Tibial nerve (tissue), 4 donors: ENCODE measurements around the gene AK8. TPM values are rescaled to one million over a fixed set of nuclear protein-coding genes. Genes with fewer than 3 reads are reported as not detected.

Source experiments
- DNase-seq, 2 donors: peaks; one replicate each; pipeline ENCODE4 v3.0.0-alpha.2; 2019; ENCODE audit warnings: low spot score in 2 of 2
- H3K27ac ChIP-seq, 4 donors: fragments of 200-600 bp; sonication (generic) in 3 of 4; one replicate each; pipeline ENCODE4 v1.5.1; 2017 to 2019; ENCODE audit warnings: mild to moderate bottlenecking in 1 of 4
- H3K27me3 ChIP-seq, 2 donors: fragments of 200-600 bp; sonication (generic) in 1 of 2; one replicate each; pipeline versions ENCODE4 v1.5.1 to v1.6.0; 2017 to 2019
- H3K36me3 ChIP-seq, 3 donors: fragments of 200-600 bp; sonication (generic); one replicate each; pipeline ENCODE4 v1.5.1; 2018 to 2019
- H3K4me1 ChIP-seq, 4 donors: fragments of 200-600 bp; sonication (generic) in 3 of 4; one replicate each; pipeline ENCODE4 v1.5.1; 2017 to 2019
- H3K4me3 ChIP-seq, 4 donors: fragments of 200-600 bp; sonication (generic) in 3 of 4; one replicate each; pipeline ENCODE4 v1.5.1; 2017 to 2019; ENCODE audit warnings: mild to moderate bottlenecking in 1 of 4, moderate library complexity in 1 of 4
- H3K9me3 ChIP-seq, 4 donors: fragments of 200-600 bp; sonication (generic) in 3 of 4; one replicate each; pipeline ENCODE4 v1.5.1; 2017 to 2019
- CTCF ChIP-seq, 5 experiments: fragments of 200-600 bp in 3 of 5; fragments of 450-650 bp in 2 of 5; sonication (generic) in 3 of 5; IDR thresholded peaks; one replicate each; pipeline ENCODE4 v1.5.1; 2016 to 2019; ENCODE audit warnings: antibody characterized with exemption in 5 of 5, mild to moderate bottlenecking in 3 of 5, moderate library complexity in 2 of 5
- EP300 ChIP-seq, 2 donors: sonication (generic); formaldehyde crosslinking; IDR thresholded peaks; one replicate each; pipeline ENCODE4 v1.6.1; 2017; ENCODE audit warnings: antibody characterized with exemption in 2 of 2, mild to moderate bottlenecking in 1 of 2
- POLR2A ChIP-seq, 2 donors: fragments of 450-650 bp; IDR thresholded peaks; one replicate each; pipeline ENCODE4 v1.6.1; 2017; ENCODE audit warnings: antibody characterized with exemption in 2 of 2, mild to moderate bottlenecking in 2 of 2, moderate library complexity in 2 of 2
- WGBS, 2 donors: methylation state at CpG; one replicate each; pipeline ENCODE4 v1.1.5; 2018; 5-methylcytosine and 5-hydroxymethylcytosine counted together
- total RNA-seq, 4 donors: library from RNA; depleted of rRNA; stranded (reverse); fragments of >200 nt; gene quantifications; one replicate each; pipeline ENCODE4 v1.1.0, GENCODE V29; 2016

The AK8 gene
- total RNA-seq, 4 donors from 2014 or later = 0.30 to 4.3 (median 1.7) TPM

DNA sequence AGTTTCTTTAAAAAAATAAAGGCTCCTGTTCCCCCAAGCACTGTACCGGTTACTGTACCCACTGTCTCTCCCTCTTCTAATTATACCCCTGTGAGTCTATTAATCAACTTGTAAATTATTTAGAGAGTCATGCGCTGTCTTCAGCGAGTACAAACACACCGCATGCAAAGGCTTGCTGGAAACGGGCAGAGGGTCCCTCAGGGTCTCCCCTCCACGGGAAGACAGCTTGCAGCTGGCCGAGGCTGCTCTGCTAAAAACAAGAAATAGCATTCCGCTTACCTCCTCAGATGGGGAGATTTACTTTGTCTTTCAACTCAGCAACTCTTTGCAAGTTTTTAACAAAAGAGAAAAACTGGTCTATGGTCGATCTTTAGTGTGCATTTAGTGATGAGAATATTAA lies 71.8 kb downstream of the AK8 start:
- Histone ChIP-seq H3K4me3 (no peak overlapping the region), H3K27ac (no peak overlapping the region), H3K4me1 (peaks cover 0 to 6% (median 0%) of the 10 kb centered on the region in 4 donors), H3K36me3 (no peaks in the 10 kb centered on the region), H3K27me3 (no peaks in the 10 kb centered on the region), H3K9me3 (no peaks in the 10 kb centered on the region)
- TF ChIP-seq EP300 (IDR thresholded peaks at IDR 0.05) (no peak), POLR2A (IDR thresholded peaks at IDR 0.05) (no peak), CTCF (IDR thresholded peaks at IDR 0.05) (no peak)
- no peak for DNase-seq
- WGBS, 2 donors = 52 to 60% methylated on average over 9 of the region's 9 CpGs

DNA sequence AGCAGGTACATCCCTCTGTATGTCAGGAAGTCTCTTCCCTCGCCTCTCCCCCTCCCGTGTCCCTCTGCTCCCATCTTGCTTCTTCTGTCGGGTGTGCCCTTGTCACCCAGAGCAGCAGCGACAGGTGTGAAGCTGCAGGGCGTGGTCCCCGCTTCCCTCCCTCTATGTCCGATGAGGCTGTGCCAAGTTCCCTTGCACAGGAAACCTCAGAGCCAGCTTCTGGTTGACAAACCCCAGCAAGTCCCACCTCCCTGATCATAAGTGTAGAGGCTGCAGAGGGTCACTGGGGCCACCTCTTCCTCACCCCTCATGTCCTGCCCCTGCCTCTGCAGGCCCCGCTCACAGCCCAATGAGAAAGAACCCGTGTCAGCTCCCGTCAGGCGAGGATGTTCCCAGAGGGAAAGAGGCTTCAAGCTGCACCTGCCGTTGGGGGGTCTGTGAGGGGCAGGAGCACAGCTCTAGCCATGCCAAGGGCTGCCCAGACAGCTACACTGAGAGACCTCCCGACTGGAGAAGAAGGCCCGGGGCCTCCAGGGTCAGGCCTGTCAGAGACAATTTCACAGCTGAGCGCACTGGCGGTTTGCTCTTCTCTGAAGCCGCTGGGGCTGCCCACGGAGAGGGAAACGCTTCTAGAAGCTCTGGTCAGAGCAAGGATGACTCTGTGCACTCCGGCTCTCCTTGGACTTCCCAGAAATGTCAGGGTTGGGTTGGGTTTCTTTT lies 73.3 kb downstream of the AK8 start:
- Histone ChIP-seq H3K9me3 (no peaks in the 10 kb centered on the region), H3K4me3 (no peak overlapping the region), H3K36me3 (no peaks in the 10 kb centered on the region), H3K27ac (no peak overlapping the region), H3K27me3 (no peaks in the 10 kb centered on the region), H3K4me1 (peaks cover 0 to 15% (median 0%) of the 10 kb centered on the region in 4 donors)
- TF ChIP-seq POLR2A (IDR thresholded peaks at IDR 0.05) (no peak), CTCF (IDR thresholded peaks at IDR 0.05) (no peak), EP300 (IDR thresholded peaks at IDR 0.05) (no peak)
- no peak for DNase-seq
- WGBS, 2 donors = 68 to 77% methylated on average over 19 to 20 of the region's 20 CpGs

GRCh38 chr9:132802121-132802795 lies 75.8 kb downstream of the AK8 start:
- no peak for DNase-seq
- WGBS, 2 donors = 69 to 73% methylated on average over 14 to 17 of the region's 17 CpGs

DNA sequence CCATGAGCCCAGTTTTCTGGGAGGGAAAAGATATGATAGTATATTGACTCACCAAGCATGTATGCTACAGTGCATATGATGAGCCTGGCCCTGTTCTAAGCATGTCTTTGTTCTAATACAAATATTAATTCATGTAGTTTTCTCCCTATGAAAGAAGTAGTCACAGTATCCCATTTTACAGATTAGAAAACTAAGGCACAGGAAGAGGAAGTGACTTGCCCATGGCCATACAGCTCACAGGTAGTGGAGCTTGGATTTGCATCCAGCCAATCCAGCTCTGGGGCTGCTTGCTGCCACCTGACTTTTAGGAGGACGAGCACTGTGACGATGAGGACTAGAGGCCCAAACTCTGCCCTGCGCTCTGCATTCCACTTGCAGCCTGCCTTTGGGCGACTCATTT lies 76.4 kb downstream of the AK8 start:
- no peak for DNase-seq
- TF ChIP-seq CTCF (IDR thresholded peaks at IDR 0.05) (no peak), EP300 (IDR thresholded peaks at IDR 0.05) (no peak), POLR2A (IDR thresholded peaks at IDR 0.05) (no peak)
- 87 to 92% methylated on average over 4 of the region's 4 CpGs for WGBS, 2 donors
- H3K36me3 ChIP-seq = no peaks in the 10 kb centered on the region
- no peaks in the 10 kb centered on the region for H3K27me3 ChIP-seq
- peaks cover 0 to 37% (median 7%) of the 10 kb centered on the region in 4 donors for H3K4me1 ChIP-seq
- no peaks in the 10 kb centered on the region for H3K9me3 ChIP-seq
- no peak overlapping the region for H3K4me3 ChIP-seq
- H3K27ac ChIP-seq = no peak overlapping the region

More at GRCh38 chr9:132802121-132802795, 75.8 kb downstream of the AK8 start:
- Histone ChIP-seq H3K27me3 (no peaks in the 10 kb centered on the region), H3K4me1 (peaks cover 0 to 31% (median 5%) of the 10 kb centered on the region in 4 donors), H3K27ac (no peak overlapping the region), H3K36me3 (no peaks in the 10 kb centered on the region), H3K4me3 (no peak overlapping the region), H3K9me3 (no peaks in the 10 kb centered on the region)
- TF ChIP-seq CTCF (IDR thresholded peaks at IDR 0.05) = no peak
- TF ChIP-seq EP300 (IDR thresholded peaks at IDR 0.05) = no peak
- no peak for TF ChIP-seq POLR2A (IDR thresholded peaks at IDR 0.05)

DNA sequence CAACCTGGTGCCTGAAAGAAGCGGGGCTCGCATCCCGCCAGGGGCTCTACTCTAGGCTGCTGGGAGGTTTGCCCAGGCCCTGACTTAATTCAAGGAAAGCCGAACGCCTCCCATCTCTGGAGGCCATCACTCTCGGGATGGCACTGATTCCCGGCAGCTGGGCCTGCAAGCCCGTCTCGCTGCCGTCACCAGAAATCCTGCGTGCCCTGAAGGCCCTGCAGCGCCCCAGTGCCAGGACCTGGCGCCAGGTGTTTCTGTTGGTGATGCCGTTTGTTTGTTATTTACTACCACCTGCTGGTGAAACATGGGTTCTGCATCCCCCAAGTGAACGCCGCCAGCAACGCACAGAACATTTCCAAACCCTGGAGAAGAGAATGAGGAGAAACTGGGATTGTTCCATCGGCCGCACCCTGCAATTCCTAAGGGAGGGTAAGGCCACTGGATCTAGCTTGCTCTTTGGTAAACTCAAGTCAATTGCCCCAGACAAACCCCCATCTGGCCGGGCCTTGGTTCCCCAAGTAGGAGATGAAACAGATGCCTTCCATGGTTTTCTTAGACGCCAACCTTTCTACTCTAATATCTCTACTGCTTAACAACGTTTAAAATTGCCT lies 77.9 kb downstream of the AK8 start:
- Histone ChIP-seq H3K36me3 (no peaks in the 10 kb centered on the region), H3K27me3 (no peaks in the 10 kb centered on the region), H3K27ac (peak overlapping the region in 1 of 4 donors; percentile 84), H3K4me1 (peaks cover 0 to 45% (median 7%) of the 10 kb centered on the region in 4 donors), H3K4me3 (peak overlapping the region in 1 of 4 donors; percentile 7), H3K9me3 (no peaks in the 10 kb centered on the region)
- WGBS, 2 donors = 18% methylated on average over 22 of the region's 22 CpGs
- DNase-seq = peak in 1 of 2 donors; percentile 75
- TF ChIP-seq CTCF (IDR thresholded peaks at IDR 0.05) (peak; percentile 77 to 95 (median 89)), POLR2A (IDR thresholded peaks at IDR 0.05) (no peak), EP300 (IDR thresholded peaks at IDR 0.05) (peak in 1 of 2 donors; percentile 41)
